ENCODE data around the gene PRKD2. TPM values are rescaled to one million over a fixed set of nuclear protein-coding genes. Genes with fewer than 3 reads are reported as not detected.

The PRKD2 gene
- total and polyA plus RNA-seq, 10 of the 15 experiments (the other 5 are each of a cell fraction or from before 2014, with no cell fraction given), result 2.3 to 98.8 (median 32.9) TPM

DNA sequence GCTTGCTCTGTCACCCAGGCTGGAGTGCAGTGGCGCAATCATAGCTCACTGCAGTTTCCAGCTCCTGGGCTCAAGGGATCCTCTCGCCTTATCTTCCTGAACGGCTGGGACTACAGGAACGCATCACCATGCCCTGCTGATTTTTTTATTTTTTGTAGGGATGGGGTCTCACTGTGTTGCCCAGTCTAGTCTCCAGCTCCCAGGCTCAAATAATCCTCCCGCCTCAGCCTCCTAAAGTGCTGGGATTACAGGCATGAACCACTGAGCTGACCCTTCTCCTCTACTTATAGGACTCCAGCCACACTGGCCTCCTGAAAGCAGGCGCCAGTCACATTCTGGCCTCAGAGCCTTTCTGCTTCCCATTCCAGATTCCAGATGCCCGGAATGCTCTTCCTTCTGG is 66.5 kb downstream of the PRKD2 start:
- Histone ChIP-seq H3K4me2 (ENCODE audit: control insufficient read depth, insufficient read depth) (no peak overlapping the region), H4K20me1 (ENCODE audit: control insufficient read depth, insufficient read depth) (no peaks in the 10 kb centered on the region), H3K4me1 (ENCODE audit: control insufficient read depth, insufficient read depth, low read length) (peaks cover 5% of the 10 kb centered on the region), H3K36me3 (ENCODE audit: control insufficient read depth in 2 of 2, insufficient read depth in 2 of 2, low read length in 1 of 2) (no peaks in the 10 kb centered on the region), H3K9me3 (replicated peaks; ENCODE audit: control insufficient read depth, insufficient read depth, low read length) (no peaks in the 10 kb centered on the region; the same call in 2 of the 3 replicates), H2AFZ (ENCODE audit: control insufficient read depth, low read depth, low read length) (no peak overlapping the region), H3K79me2 (ENCODE audit: control insufficient read depth, insufficient read depth, low read length) (no peaks in the 10 kb centered on the region), H3K4me3 (no peak overlapping the region), H3K27me3 (replicated peaks in 1 of 2; ENCODE audit: control insufficient read depth in 2 of 2, insufficient read depth in 2 of 2, low read length in 1 of 2) (no peaks in the 10 kb centered on the region; a peak in 2 of 4 replicates), H3K27ac (ENCODE audit: control insufficient read depth, insufficient read depth) (no peak overlapping the region), H3K9ac (ENCODE audit: control insufficient read depth, insufficient read depth, low read length) (no peak overlapping the region)
- intact Hi-C loops (cut with micrococcal nuclease; ENCODE audit: unreplicated experiment), result no loop called here
- CTCF ChIA-PET, result no interaction called here
- BruUV-seq (replicated peaks), result no TSS peak
- no peak for DNase-seq (ENCODE audit: low read depth, low spot score)
- 60% methylated on average over 7 of the region's 7 CpGs for WGBS (ENCODE audit: insufficient coverage, insufficient replicate concordance, low lambda C conversion rate, missing lambda C conversion rate)
- in situ Hi-C loops (cut with MboI), result no loop called here
- RAD21 ChIA-PET (ENCODE audit: unreplicated experiment), result no interaction called here
- TF ChIP-seq E4F1 (IDR thresholded peaks at IDR 0.05; ENCODE audit: borderline replicate concordance, partially characterized antibody) (no peak), ZNF622 (IDR thresholded peaks at IDR 0.05) (no peak), POU2F2 (IDR thresholded peaks at IDR 0.05; ENCODE audit: borderline replicate concordance, low read depth, low read length) (no peak), EED (IDR thresholded peaks at IDR 0.05; ENCODE audit: low read depth) (no peak), POLR2AphosphoS5 (IDR thresholded peaks at IDR 0.05; ENCODE audit: low read length) (no peak), PKNOX1 (IDR thresholded peaks at IDR 0.05) (no peak), IRF5 (IDR thresholded peaks at IDR 0.05; ENCODE audit: borderline replicate concordance) (no peak), GATAD2B (conservative IDR thresholded peaks at IDR 0.05; ENCODE audit: low read depth) (no peak), TAF1 (IDR thresholded peaks at IDR 0.05; ENCODE audit: borderline replicate concordance, low read depth, low read length) (no peak), BHLHE40 (IDR thresholded peaks at IDR 0.05; ENCODE audit: borderline replicate concordance in 1 of 2, low read depth in 2 of 2, low read length in 1 of 2) (no peak)
- TF ChIP-seq, protein P1, sequence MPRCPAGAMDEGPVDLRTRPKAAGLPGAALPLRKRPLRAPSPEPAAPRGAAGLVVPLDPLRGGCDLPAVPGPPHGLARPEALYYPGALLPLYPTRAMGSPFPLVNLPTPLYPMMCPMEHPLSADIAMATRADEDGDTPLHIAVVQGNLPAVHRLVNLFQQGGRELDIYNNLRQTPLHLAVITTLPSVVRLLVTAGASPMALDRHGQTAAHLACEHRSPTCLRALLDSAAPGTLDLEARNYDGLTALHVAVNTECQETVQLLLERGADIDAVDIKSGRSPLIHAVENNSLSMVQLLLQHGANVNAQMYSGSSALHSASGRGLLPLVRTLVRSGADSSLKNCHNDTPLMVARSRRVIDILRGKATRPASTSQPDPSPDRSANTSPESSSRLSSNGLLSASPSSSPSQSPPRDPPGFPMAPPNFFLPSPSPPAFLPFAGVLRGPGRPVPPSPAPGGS (IDR thresholded peaks at IDR 0.05; ENCODE audit: borderline replicate concordance, insufficient read depth, low read depth, low read length, poor library complexity, severe bottlenecking), result no peak
- SMC1A ChIA-PET (ENCODE audit: uncharacterized antibody, unreplicated experiment), result no interaction called here
- POLR2A ChIA-PET, result no interaction called here
- no peak for ATAC-seq
- no peak for FAIRE-seq

All from GM12878 (cell line).